Measurements from ENCODE around the gene ZC3H18.

Gene ZC3H18

DNA sequence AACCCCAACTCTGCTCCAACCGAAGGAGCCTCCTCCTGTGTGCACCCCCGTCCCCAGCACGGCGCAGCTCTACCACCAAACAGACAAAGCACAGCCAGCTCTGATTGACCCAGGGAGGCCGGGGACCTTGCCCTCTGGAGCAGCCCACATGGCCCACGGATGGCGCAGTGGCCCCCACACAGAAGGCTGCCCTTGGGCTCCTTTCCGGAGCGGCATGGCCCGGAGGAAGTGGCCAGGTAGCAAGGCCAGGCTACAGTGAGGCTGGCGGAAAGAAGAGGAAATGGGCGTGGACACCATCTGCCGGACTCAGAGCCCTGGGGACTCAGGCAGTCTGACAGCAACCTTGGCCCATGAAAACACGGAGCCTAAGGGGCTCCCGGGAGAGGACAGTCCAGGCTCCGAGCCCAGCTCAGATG is 19.9 kb upstream of the ZC3H18 start:
- no peak overlapping the region for H3K4me3 ChIP-seq (ENCODE audit: low read length)
- TF ChIP-seq, protein P1, sequence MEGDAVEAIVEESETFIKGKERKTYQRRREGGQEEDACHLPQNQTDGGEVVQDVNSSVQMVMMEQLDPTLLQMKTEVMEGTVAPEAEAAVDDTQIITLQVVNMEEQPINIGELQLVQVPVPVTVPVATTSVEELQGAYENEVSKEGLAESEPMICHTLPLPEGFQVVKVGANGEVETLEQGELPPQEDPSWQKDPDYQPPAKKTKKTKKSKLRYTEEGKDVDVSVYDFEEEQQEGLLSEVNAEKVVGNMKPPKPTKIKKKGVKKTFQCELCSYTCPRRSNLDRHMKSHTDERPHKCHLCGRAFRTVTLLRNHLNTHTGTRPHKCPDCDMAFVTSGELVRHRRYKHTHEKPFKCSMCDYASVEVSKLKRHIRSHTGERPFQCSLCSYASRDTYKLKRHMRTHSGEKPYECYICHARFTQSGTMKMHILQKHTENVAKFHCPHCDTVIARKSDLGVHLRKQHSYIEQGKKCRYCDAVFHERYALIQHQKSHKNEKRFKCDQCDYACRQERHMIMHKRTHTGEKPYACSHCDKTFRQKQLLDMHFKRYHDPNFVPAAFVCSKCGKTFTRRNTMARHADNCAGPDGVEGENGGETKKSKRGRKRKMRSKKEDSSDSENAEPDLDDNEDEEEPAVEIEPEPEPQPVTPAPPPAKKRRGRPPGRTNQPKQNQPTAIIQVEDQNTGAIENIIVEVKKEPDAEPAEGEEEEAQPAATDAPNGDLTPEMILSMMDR (IDR thresholded peaks at IDR 0.05; ENCODE audit: insufficient read depth, low read depth, low read length, missing control alignments): no peak
- DNase-seq (ENCODE audit: low read depth): no peak

- TF ChIP-seq, protein P1 (IDR thresholded peaks at IDR 0.05; ENCODE audit: insufficient read depth, low read depth, low read length, missing control alignments): no peak
- DNase-seq (ENCODE audit: low read depth): no peak
- no peak overlapping the region for H3K4me3 ChIP-seq (ENCODE audit: low read length)
Observed at GRCh38 chr16:88552166-88552565, 18.0 kb upstream of the ZC3H18 start.

- no peak for DNase-seq (ENCODE audit: low read depth)
- TF ChIP-seq, protein P1 (IDR thresholded peaks at IDR 0.05; ENCODE audit: insufficient read depth, low read depth, low read length, missing control alignments): no peak
- H3K4me3 ChIP-seq (ENCODE audit: low read length): no peak overlapping the region
Observed at GRCh38 chr16:88552815-88553214, 17.4 kb upstream of the ZC3H18 start.

- no peak for DNase-seq (ENCODE audit: low read depth)
- no peak overlapping the region for H3K4me3 ChIP-seq (ENCODE audit: low read length)
- TF ChIP-seq, protein P1 (IDR thresholded peaks at IDR 0.05; ENCODE audit: insufficient read depth, low read depth, low read length, missing control alignments): no peak
Observed at GRCh38 chr16:88553739-88554138, 16.5 kb upstream of the ZC3H18 start.

DNA sequence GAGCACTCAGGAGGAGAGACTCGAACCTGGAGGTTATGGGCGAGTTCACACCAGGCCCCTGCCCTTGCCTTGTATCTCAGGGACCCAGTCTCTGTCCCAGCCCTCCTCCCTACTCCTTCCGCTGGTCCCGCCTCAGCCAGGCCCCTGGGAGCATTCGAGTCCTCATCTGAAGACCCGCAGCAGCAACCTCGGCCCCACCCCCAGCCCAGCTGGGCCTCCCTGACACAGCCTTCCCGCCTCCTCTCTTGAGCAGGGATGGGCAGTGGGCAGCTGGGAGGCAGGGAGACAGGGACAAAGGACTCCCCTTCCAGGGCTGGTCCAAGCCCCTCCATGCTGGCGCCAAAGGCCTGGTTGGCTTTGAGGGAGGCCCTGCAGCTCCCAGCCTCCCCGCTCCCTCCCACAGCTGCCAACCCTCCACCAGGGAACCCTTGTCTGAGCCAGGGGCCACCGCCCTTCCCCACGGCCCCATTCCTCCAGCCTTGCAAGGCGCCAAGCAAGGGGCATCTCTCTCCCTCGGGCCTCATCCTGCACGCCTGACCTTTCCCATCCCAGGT is 15.4 kb upstream of the ZC3H18 start:
- no peak for DNase-seq (ENCODE audit: low read depth)
- no peak overlapping the region for H3K4me3 ChIP-seq (ENCODE audit: low read length)
- TF ChIP-seq, protein P1 (IDR thresholded peaks at IDR 0.05; ENCODE audit: insufficient read depth, low read depth, low read length, missing control alignments): no peak

DNA sequence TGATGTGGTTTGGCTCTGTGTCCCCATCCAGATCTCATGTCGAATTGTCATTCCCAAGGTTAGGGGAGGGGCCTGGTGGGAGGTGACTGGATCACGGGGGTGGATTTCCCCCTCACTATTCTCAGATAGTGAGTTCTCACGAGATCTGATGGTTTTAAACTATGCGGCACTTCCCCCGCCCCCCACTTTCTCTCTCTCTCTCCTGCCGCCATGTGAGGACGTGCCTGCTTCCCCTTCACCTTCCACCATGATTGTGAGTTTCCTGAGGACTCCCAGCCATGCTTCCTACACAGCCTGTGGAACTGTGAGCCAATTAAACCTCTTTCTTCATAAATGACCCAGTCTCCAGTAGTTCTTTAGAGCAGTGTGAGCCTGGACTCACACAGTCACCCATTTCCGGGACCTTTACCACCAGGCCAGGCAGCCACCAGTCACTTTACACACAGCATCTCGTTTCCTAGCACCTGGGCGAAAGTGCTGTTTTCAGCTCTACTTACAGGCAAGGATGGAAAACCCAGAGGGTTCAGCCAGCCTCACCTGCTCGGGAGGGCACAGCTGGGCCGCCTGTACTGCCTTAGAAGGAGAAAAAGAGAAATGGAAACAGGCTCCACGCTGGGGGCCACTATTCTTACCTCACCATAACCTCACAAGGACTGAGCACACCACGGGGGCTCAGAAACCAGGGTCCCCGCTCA is 13.8 kb upstream of the ZC3H18 start:
- no peak overlapping the region for H3K4me3 ChIP-seq (ENCODE audit: low read length)
- no peak for DNase-seq (ENCODE audit: low read depth)
- TF ChIP-seq, protein P1 (IDR thresholded peaks at IDR 0.05; ENCODE audit: insufficient read depth, low read depth, low read length, missing control alignments): no peak
